D341Med (cell line): ENCODE measurements around the gene RHOA.
"Not testable (repeated sequence)": the region's sequence is repeated elsewhere in the genome, so short reads cannot be mapped to it uniquely, and the experiment has no call there.

ENCODE experiments used
- DNase-seq: peaks from one replicate; pipeline ENCODE4 v3.0.0; 2012; ENCODE audit warnings: low spot score

RHOA gene

GRCh38 chr3:49411535-49411967 lies 225 bp downstream of the RHOA start:
- DNase-seq, result peak; percentile 63

- no peak for DNase-seq
These were observed 786 bp downstream of the RHOA start for GRCh38 chr3:49410846-49411534.

DNA sequence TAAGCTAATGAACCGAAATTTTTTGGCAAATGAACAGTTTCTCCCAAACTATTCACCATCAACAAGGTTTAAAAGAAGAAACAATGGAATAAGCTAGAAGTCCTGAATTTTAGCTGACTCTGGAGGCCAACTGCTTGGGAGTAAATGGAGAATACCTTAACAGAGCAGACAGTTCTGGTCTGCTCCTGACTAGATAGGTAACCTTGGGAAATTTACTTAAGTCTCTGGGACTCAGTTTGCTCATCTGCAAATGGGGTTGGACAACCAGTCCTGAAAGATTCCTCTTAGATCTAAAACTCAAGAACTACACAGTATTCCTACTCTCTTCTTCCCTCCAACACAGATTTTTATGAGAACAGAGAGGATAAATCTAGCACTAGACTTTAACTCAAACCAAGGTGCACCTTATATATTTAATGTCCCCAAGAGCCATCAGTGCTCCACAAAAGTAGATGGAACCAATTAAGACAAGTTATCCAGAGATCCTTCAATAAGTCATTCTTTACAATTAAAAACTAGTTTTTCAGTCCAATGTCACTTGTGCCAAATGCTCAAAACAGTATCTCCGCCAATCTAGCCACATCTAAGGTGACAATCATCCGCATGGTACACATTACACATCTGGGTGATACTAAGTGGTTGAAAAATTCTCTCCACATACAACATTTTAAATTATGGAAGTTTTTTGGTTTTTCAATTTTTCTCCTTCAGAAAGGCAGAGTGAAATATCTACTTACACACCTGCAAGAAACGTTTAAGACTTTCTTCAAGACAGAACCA lies 1.5 kb downstream of the RHOA start:
- DNase-seq, result no peak

DNA sequence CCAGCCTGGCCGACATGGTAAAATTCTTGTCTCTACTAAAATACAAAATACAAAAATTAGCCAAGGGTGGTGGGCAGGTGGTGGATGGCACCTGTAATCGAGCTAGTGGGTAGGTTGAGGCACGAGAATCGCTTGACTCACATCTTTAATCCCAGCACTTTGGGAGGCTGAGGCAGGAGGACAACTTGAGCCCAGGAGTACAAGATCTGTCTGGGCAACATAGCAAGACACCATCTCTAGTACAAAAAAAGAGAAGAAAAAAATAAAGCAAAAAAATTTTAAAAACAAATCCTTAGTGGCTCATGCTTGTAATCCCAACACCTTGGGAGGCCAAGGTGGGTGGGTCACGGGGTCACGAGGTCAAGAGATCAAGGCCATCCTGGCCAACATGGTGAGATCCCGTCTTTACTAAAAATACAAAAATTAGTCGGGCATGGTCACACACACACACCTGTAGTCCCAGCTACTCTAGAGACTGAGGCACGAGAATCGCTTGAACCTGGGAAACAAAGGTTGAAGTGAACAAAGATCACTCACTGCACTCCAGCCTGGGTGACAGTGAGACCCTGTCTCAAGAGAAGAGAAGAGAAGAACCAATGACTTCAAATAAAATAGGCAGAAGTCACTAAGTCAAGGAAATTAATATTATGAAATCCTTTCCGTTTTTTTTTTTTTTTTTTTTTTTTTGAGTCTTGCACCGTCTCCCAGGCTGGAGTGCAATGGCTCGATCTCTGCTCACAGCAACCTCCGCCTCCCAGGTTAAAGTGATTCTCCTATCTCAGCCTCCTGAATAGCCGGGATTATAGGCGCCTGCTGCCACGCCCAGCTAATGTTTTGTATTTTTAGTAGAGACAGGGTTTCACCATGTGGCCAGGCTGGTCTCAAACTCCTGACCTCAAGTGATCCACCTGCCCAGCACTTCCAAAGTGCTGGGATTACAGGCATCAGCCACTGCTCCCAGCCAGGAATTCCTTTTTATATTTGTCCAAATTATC lies 4.9 kb downstream of the RHOA start:
- DNase-seq, result no peak

DNA sequence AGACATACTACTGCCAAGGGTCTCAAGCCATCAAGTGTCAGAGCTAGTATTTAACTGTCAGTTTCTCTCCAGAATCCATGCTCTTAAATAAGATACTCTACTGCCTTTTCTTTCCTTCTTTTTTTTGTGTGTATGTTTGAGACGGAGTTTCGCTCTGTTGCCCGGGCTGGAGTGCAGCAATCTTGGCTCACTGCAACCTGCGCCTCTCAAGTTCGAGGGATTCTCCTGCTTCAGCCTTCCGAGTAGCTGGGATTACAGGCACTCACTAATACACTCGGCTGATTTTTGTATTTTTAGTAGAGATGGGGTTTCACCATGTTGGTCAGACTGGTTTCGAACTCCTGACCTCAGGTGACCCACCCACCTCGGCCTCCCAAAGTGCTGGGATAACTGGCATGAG lies 6.2 kb downstream of the RHOA start:
- DNase-seq, result not testable (repeated sequence)

DNA sequence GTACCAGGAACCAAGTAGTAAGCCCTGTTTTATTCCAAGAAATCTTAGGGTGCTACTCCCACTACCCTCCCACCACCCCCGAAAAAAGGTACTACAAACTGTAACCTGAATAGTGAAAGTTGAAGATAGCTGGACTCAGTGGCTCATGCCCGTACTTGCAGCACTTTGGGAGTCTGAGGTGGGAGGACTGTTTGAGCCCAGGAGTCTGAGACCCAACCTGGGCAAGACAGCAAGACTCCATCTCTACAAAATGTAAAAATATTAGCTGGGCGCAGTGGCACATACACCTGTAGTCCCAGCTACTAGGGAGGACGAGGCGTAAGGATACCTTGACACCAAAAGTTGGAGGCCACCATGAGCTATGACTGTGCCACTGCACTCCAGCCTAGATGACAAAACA lies 7.9 kb downstream of the RHOA start:
- no peak for DNase-seq

DNA sequence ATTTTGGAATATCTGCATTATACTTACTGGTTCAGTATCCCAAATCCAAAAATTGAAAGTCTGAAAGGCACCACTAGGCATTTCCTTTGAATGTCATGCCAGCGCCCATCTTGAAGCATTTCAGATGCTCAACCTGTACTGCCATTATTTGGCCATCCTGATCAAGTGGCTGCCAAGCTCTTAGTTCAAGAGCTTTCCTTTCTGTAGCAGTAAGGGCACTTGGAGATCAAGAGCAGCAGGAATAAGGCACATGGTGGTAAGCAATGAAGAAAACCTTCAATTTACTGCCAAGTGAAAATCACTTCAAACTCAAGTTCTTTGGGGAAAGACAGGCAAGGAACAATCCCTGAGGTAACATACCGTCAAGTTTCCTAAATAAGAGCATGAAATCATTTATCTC lies 10.0 kb downstream of the RHOA start:
- DNase-seq, result no peak

- no peak for DNase-seq
These were observed 12.3 kb downstream of the RHOA start for GRCh38 chr3:49399461-49399860.

DNA sequence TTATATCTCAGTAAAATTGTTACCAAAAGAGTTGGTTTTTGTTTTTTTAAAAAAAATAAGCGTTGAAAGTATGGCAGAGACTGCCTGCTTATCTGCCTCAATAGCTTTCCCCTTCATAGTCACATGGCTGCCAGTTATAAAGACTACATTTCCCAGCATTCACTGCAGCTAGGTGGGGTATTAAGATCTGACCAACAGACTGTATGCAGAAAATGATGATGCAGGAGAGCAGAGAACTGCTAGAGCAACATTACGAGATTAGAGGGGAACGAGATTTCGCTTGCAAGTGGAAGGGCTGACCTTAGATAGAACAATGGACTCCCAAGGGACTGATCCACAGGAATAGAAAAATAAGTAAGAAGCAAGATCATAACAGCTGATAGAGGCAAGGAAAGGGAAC lies 14.3 kb downstream of the RHOA start:
- DNase-seq, result peak; percentile 77

DNA sequence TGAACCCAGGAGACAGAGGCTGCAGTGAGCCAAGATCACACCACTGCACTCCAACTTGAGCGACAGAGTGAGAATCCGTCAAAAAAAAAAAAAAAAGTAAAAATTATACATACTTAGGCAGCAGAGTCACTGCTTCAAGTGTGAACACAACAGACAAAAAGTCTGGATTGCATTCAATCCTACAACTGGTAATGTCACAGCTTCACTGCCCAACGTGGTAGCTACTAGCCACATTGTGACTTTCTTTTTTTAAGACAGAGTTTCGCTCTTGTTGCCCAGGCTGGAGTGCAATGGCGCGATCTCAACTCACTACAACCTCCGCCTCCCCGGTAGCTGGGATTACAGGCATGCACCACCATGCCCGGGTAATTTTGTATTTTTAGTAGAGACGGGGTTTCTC lies 20.5 kb downstream of the RHOA start:
- DNase-seq, result not testable (repeated sequence)

- no peak for DNase-seq
These were observed 22.5 kb downstream of the RHOA start for GRCh38 chr3:49389297-49389696.

DNA sequence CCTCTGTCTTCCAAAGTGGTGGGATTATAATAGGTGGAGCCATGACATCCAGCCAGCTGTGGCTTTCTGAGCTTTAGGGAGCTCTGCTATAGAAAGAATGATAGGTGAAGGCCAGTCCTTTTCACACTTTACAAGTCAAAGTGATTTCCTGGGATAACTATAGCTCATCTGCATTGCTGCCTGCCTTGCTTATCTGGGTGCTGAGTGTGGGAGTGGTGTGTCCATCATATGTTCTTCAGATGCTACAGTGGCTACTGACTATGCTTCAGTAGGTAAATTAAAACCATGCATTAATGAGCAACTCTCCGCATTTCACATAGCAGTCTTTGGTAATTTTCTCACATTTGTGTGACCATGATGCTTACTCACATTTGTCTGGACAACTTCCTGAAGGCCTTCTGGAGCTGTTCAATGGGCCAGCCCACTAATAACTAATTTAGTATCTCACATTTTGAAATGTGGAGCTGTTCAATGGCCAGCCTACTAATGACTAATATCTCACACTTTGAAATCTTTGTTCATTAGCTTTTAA lies 23.4 kb downstream of the RHOA start:
- DNase-seq, result no peak

DNA sequence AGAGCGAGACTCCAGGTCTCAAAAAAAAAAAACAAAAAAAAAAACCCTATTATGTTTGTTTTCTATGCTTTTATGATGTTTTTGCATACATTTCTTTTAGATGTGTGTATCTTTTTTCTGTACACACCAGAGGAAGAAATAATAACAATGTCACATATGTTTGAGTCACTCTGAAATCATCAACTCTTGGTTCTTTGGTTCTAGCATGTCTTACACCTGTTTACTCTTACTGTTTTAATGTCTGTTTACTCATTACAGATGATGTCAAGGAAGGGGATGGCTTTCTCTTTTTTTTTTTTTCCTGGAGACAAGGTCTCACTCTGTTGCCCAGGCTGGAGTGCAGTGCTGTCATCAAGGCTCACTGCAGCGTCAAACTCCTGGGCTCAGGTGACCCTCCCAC lies 24.1 kb downstream of the RHOA start:
- no peak for DNase-seq

DNA sequence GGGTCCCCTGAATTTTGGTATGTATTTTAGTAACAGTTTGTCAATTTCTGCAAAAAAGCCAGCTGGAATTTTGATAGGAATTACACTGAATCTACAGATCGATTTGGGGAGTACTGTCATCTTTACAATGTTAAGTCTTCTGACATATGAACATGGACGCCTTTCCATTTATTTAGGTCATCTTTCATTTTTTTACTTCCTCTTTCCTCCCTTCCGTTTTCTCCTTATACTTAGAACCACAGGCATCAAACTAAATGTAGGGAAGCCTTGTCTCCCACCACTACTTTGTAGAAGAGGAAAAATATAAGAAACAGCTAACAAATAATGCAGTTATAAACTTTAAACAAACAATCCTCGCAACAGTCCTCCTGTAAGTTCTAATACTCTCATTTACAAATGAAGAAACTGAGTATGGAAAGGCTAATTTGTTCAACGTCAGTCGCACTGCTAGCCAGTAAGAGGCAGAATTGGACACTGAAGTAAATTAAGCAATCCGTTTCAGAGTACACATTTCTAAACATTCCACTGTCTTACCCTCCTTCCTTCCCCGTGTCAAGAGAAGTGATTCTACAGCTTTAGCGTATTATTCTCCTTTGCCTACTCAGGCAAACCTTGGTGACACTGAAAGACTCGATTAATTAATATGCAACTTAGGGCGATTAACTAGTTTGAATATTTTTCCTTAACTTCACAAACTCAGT lies 25.6 kb downstream of the RHOA start:
- DNase-seq, result no peak

- no peak for DNase-seq
These were observed 26.2 kb downstream of the RHOA start for GRCh38 chr3:49385617-49386016.

- no peak for DNase-seq
These were observed 28.4 kb downstream of the RHOA start for GRCh38 chr3:49383387-49383786.

DNA sequence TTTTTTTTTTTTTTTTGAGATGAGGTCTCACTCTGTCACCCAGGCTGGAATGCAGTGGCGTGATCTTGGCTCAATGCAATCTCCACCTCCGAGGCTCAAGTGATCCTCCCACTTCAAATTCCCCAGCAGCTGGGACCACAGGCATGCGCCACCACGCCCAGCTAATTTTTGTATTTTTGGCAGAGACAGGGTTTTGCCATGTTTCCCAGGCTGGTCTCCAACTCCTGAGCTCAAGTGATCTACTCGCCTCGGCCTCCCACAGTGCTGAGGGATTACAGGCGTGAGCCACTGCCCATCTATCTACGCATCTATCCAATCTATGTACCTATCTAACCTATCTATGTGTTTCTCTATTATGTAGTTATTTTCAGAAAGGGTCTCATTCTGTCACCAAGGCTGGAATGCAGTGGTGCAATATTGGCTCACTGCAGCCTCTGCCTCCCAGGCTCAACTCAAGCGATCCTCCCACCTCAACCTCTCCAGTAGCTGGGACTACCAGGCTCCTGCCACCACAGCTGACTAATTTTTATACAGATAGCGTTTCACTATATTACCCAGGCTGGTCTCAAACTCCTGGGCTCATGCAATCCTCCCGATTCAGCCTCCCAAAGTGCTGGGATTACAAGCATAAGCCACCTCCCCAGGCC lies 33.4 kb downstream of the RHOA start:
- DNase-seq, result no peak

- no peak for DNase-seq
These were observed 34.3 kb downstream of the RHOA start for GRCh38 chr3:49377483-49377882.

DNA sequence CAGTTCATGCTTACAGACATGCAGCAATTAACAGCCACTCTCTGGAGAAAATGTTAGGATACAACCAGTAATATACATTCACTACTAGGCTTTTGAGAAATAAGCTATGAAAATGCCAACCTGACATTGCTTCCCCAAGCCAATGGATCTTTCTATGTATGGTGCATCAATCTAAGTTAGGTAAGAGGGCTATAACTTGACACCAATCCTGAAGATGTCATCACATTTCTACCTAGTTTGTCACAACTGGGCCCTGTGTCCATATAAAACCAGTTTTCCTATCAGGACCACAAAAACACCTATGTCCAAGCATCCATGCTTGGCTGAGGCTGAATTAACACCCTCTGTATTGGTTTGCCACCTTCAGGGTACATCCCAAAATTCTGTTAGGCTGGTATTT lies 39.8 kb downstream of the RHOA start:
- no peak for DNase-seq

GRCh38 chr3:49370585-49371290 lies 41.0 kb downstream of the RHOA start:
- no peak for DNase-seq
